SK-N-SH treated with all-trans-retinoic acid at 6 μM for 48 hours (cell line): ENCODE results near the gene ACE.

Experiments used
- ATAC-seq: fragments of 200-7000 bp; cut with Tn5 transposase; 3 replicates; pipeline ENCODE4 v1.9.1; 2020; ENCODE audit warnings: mild to moderate bottlenecking, moderate library complexity
- ARNTL ChIP-seq: fragments of 450-650 bp; formaldehyde crosslinking; IDR thresholded peaks from 2 replicates; pipeline ENCODE4 v1.5.0; 2020; ENCODE audit warnings: low read depth, mild to moderate bottlenecking, moderate library complexity, borderline replicate concordance
- BACH2 ChIP-seq: fragments of 250-450 bp; sonication (Bioruptor Pico); IDR thresholded peaks from 2 replicates; pipeline ENCODE4 v1.9.0; 2021; ENCODE audit warnings: mild to moderate bottlenecking, borderline replicate concordance
- CSDC2 ChIP-seq: fragments of 250-450 bp; sonication (Bioruptor Pico); IDR thresholded peaks from 2 replicates; pipeline ENCODE4 v1.5.0; 2020; ENCODE audit warnings: mild to moderate bottlenecking, moderate library complexity
- ESRRG ChIP-seq: fragments of 250-450 bp; sonication (Bioruptor Pico); IDR thresholded peaks from 2 replicates; pipeline ENCODE4 v1.6.1; 2021; ENCODE audit warnings: mild to moderate bottlenecking
- GLIS3 ChIP-seq: fragments of 250-450 bp; sonication (Bioruptor Pico); IDR thresholded peaks from 2 replicates; pipeline ENCODE4 v1.5.0; 2020; ENCODE audit warnings: mild to moderate bottlenecking, moderate library complexity
- ISL1 ChIP-seq: fragments of 250-450 bp; sonication (Bioruptor Pico); IDR thresholded peaks from 2 replicates; pipeline ENCODE4 v2.1.2; 2022; ENCODE audit warnings: mild to moderate bottlenecking, moderate library complexity
- OSR1 ChIP-seq: fragments of 250-450 bp; sonication (Bioruptor Pico); IDR thresholded peaks from 2 replicates; pipeline ENCODE4 v1.8.0; 2022; ENCODE audit warnings: moderate library complexity, mild to moderate bottlenecking, inconsistent platforms
- PPARA ChIP-seq: fragments of 250-450 bp; sonication (Bioruptor Pico); IDR thresholded peaks from 2 replicates; pipeline ENCODE4 v1.5.0; 2020; ENCODE audit warnings: mild to moderate bottlenecking, borderline replicate concordance
- RARB ChIP-seq: fragments of 250-450 bp; sonication (Bioruptor Pico); IDR thresholded peaks from 2 replicates; pipeline ENCODE4 v1.8.0; 2021; ENCODE audit warnings: mild to moderate bottlenecking, moderate library complexity
- SNAI2 ChIP-seq: fragments of 250-450 bp; sonication (Bioruptor Pico); IDR thresholded peaks from 2 replicates; pipeline ENCODE4 v1.5.0; 2020; ENCODE audit warnings: mild to moderate bottlenecking, moderate library complexity
- TCF4 ChIP-seq: fragments of 250-450 bp; sonication (Bioruptor Pico); IDR thresholded peaks from 2 replicates; pipeline ENCODE4 v1.8.0; 2021; ENCODE audit warnings: mild to moderate bottlenecking, moderate library complexity, borderline replicate concordance
- TOX ChIP-seq: fragments of 250-450 bp; sonication (Bioruptor Pico); IDR thresholded peaks from 2 replicates; pipeline ENCODE4 v1.8.0; 2021; ENCODE audit warnings: mild to moderate bottlenecking, moderate library complexity, borderline replicate concordance
- ZC3H10 ChIP-seq: fragments of 250-450 bp; sonication (Bioruptor Pico); IDR thresholded peaks from 2 replicates; pipeline ENCODE4 v1.5.1; 2021; ENCODE audit warnings: mild to moderate bottlenecking, moderate library complexity
- ZFP3 ChIP-seq: fragments of 250-450 bp; sonication (Bioruptor Pico); IDR thresholded peaks from 2 replicates; pipeline ENCODE4 v1.5.0; 2020; ENCODE audit warnings: mild to moderate bottlenecking, moderate library complexity
- ZFP30 ChIP-seq: fragments of 450-650 bp; formaldehyde crosslinking; IDR thresholded peaks from 2 replicates; pipeline ENCODE4 v1.5.0; 2022; ENCODE audit warnings: mild to moderate bottlenecking, moderate library complexity
- ZNF565 ChIP-seq: fragments of 450-650 bp; formaldehyde crosslinking; conservative IDR thresholded peaks from 2 replicates; pipeline ENCODE4 v1.5.0; 2020; ENCODE audit warnings: low read depth, mild to moderate bottlenecking, moderate library complexity
- ZNF70 ChIP-seq: fragments of 450-650 bp; formaldehyde crosslinking; IDR thresholded peaks from 2 replicates; pipeline ENCODE4 v1.5.0; 2020; ENCODE audit warnings: mild to moderate bottlenecking, moderate library complexity
- ZNF8 ChIP-seq: fragments of 450-650 bp; formaldehyde crosslinking; IDR thresholded peaks from 2 replicates; pipeline ENCODE4 v1.5.0; 2020; ENCODE audit warnings: mild to moderate bottlenecking, moderate library complexity
- TF ChIP-seq, protein P1 (sequence below): fragments of 250-450 bp; sonication (Bioruptor Pico); IDR thresholded peaks from 2 replicates; pipeline ENCODE4 v1.5.1; 2020; ENCODE audit warnings: low read depth, mild to moderate bottlenecking, moderate library complexity
- TF ChIP-seq, protein P2 (sequence below): fragments of 250-450 bp; sonication (Bioruptor Pico); IDR thresholded peaks from 2 replicates; pipeline ENCODE4 v1.8.0; 2020; ENCODE audit warnings: mild to moderate bottlenecking, moderate library complexity, borderline replicate concordance
- TF ChIP-seq, protein P3 (sequence below): fragments of 250-450 bp; sonication (Bioruptor Pico); IDR thresholded peaks from 2 replicates; pipeline ENCODE4 v1.5.0; 2020; ENCODE audit warnings: mild to moderate bottlenecking, moderate library complexity
- TF ChIP-seq, protein P4 (sequence below): fragments of 250-450 bp; sonication (Bioruptor Pico); IDR thresholded peaks from 2 replicates; pipeline ENCODE4 v1.5.1; 2021; ENCODE audit warnings: mild to moderate bottlenecking, moderate library complexity

ACE gene

DNA sequence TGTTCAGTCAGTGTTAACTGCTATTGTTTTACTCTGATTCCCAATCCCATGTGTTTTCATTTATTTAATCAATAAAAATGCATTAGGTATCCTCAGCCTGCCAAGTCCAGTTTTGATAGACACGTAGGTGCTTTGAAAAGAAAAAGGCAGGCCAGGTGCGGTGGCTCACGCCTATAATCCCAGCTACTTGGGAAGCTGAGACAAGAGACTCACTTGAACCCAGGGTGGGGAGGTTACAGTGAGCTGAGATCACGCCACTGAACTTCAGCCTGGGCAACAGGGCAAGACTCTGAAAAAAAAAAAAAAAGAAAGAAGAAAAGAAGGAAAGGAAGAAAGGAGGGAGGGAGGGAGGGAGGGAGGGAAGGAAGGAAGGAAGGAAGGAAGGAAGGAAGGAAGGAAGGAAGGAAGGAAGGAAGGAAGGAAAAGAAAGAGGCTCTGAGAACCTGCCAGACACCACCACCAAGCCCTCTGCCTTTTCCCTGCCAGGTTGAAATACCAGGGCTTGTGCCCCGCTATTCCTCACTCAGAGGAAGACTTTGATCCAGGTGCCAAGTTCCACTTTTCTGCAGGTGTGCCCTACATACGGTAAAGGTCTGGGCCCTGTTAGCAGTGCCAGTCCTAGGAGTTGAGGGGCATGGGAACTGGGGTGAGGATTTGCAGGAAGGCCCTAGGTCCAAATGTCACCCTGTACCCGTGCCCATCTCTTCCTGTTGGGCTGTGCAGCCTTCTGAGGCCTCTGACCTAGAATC is 36.2 kb downstream of the ACE start:
- ATAC-seq = 0 out of 3 replicates have a peak, but pooled peaks have one; percentile 22
- TF ChIP-seq, protein P1, sequence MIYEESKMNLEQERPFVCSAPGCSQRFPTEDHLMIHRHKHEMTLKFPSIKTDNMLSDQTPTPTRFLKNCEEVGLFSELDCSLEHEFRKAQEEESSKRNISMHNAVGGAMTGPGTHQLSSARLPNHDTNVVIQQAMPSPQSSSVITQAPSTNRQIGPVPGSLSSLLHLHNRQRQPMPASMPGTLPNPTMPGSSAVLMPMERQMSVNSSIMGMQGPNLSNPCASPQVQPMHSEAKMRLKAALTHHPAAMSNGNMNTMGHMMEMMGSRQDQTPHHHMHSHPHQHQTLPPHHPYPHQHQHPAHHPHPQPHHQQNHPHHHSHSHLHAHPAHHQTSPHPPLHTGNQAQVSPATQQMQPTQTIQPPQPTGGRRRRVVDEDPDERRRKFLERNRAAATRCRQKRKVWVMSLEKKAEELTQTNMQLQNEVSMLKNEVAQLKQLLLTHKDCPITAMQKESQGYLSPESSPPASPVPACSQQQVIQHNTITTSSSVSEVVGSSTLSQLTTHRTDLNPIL (CRISPR knock-in tag) = no peak
- no peak for TF ChIP-seq CSDC2 (CRISPR knock-in tag)
- no peak for TF ChIP-seq OSR1
- no peak for TF ChIP-seq BACH2 (CRISPR knock-in tag)
- no peak for TF ChIP-seq GLIS3 (CRISPR knock-in tag)
- TF ChIP-seq TCF4 = no peak
- no peak for TF ChIP-seq SNAI2 (CRISPR knock-in tag)
- TF ChIP-seq ZFP30 (CRISPR knock-in tag) = no peak
- TF ChIP-seq ZNF70 (CRISPR knock-in tag) = no peak
- no peak for TF ChIP-seq ESRRG
- no peak for TF ChIP-seq TOX (CRISPR knock-in tag)
- no peak for TF ChIP-seq RARB (CRISPR knock-in tag)

GRCh38 chr17:63514477-63514876 is 37.6 kb downstream of the ACE start:
- TF ChIP-seq, protein P2, sequence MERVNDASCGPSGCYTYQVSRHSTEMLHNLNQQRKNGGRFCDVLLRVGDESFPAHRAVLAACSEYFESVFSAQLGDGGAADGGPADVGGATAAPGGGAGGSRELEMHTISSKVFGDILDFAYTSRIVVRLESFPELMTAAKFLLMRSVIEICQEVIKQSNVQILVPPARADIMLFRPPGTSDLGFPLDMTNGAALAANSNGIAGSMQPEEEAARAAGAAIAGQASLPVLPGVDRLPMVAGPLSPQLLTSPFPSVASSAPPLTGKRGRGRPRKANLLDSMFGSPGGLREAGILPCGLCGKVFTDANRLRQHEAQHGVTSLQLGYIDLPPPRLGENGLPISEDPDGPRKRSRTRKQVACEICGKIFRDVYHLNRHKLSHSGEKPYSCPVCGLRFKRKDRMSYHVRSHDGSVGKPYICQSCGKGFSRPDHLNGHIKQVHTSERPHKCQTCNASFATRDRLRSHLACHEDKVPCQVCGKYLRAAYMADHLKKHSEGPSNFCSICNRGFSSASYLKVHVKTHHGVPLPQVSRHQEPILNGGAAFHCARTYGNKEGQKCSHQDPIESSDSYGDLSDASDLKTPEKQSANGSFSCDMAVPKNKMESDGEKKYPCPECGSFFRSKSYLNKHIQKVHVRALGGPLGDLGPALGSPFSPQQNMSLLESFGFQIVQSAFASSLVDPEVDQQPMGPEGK = no peak
- TF ChIP-seq, protein P1 (CRISPR knock-in tag) = no peak
- TF ChIP-seq ZFP3 (CRISPR knock-in tag) = no peak
- TF ChIP-seq ZNF8 (CRISPR knock-in tag) = no peak
- no peak for TF ChIP-seq ZC3H10 (CRISPR knock-in tag)
- TF ChIP-seq TOX (CRISPR knock-in tag) = no peak
- TF ChIP-seq CSDC2 (CRISPR knock-in tag) = no peak
- TF ChIP-seq RARB (CRISPR knock-in tag) = no peak
- TF ChIP-seq GLIS3 (CRISPR knock-in tag) = no peak
- TF ChIP-seq TCF4 = no peak
- no peak for TF ChIP-seq ESRRG
- no peak for TF ChIP-seq PPARA (CRISPR knock-in tag)
- no peak for TF ChIP-seq SNAI2 (CRISPR knock-in tag)
- TF ChIP-seq, all 23 proteins: peak for 0

DNA sequence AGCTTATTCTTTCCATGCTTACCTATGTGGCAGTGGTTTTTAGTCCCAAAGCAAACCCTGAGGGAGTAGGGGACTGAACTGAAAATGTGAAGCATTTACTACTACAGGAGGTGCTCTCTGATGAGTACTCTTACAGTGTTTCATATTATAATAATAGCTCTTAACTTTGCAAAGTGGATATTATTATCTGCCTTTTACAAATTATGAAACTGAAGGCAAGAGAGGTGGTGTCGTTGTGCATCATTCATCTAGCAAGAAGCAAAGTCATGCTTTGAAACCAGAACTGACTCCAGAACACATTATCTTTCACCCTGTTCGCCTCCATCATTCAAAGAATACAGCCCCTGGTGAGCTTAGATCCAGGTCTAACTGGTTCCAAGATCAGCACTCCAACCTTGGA is 38.1 kb downstream of the ACE start:
- TF ChIP-seq, protein P3, sequence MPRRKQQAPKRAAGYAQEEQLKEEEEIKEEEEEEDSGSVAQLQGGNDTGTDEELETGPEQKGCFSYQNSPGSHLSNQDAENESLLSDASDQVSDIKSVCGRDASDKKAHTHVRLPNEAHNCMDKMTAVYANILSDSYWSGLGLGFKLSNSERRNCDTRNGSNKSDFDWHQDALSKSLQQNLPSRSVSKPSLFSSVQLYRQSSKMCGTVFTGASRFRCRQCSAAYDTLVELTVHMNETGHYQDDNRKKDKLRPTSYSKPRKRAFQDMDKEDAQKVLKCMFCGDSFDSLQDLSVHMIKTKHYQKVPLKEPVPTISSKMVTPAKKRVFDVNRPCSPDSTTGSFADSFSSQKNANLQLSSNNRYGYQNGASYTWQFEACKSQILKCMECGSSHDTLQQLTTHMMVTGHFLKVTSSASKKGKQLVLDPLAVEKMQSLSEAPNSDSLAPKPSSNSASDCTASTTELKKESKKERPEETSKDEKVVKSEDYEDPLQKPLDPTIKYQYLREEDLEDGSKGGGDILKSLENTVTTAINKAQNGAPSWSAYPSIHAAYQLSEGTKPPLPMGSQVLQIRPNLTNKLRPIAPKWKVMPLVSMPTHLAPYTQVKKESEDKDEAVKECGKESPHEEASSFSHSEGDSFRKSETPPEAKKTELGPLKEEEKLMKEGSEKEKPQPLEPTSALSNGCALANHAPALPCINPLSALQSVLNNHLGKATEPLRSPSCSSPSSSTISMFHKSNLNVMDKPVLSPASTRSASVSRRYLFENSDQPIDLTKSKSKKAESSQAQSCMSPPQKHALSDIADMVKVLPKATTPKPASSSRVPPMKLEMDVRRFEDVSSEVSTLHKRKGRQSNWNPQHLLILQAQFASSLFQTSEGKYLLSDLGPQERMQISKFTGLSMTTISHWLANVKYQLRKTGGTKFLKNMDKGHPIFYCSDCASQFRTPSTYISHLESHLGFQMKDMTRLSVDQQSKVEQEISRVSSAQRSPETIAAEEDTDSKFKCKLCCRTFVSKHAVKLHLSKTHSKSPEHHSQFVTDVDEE (CRISPR knock-in tag) = no peak
- TF ChIP-seq GLIS3 (CRISPR knock-in tag) (no peak), BACH2 (CRISPR knock-in tag) (no peak), ZC3H10 (CRISPR knock-in tag) (no peak), ZFP3 (CRISPR knock-in tag) (no peak), SNAI2 (CRISPR knock-in tag) (no peak), TOX (CRISPR knock-in tag) (no peak), ZNF565 (CRISPR knock-in tag) (no peak), ISL1 (CRISPR knock-in tag) (no peak), ZNF70 (CRISPR knock-in tag) (no peak), ZFP30 (CRISPR knock-in tag) (no peak), PPARA (CRISPR knock-in tag) (no peak), OSR1 (no peak), ARNTL (CRISPR knock-in tag) (no peak)
- TF ChIP-seq, protein P1 (CRISPR knock-in tag) = no peak
- TF ChIP-seq, protein P4, sequence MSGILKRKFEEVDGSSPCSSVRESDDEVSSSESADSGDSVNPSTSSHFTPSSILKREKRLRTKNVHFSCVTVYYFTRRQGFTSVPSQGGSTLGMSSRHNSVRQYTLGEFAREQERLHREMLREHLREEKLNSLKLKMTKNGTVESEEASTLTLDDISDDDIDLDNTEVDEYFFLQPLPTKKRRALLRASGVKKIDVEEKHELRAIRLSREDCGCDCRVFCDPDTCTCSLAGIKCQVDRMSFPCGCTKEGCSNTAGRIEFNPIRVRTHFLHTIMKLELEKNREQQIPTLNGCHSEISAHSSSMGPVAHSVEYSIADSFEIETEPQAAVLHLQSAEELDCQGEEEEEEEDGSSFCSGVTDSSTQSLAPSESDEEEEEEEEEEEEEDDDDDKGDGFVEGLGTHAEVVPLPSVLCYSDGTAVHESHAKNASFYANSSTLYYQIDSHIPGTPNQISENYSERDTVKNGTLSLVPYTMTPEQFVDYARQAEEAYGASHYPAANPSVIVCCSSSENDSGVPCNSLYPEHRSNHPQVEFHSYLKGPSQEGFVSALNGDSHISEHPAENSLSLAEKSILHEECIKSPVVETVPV (CRISPR knock-in tag) = no peak
- ATAC-seq = no peak

More at GRCh38 chr17:63514477-63514876, 37.6 kb downstream of the ACE start:
- ATAC-seq = no peak
